ENCODE results near the gene KCNK5.

KCNK5 gene

GRCh38 chr6:39204646-39205244 lies 24.5 kb downstream of the KCNK5 start:
- TF ChIP-seq CTCF (IDR thresholded peaks at IDR 0.05; ENCODE audit: borderline replicate concordance, insufficient read depth, low read depth, low read length): no peak
- H3K4me3 ChIP-seq (ENCODE audit: low read depth, low read length): no peak overlapping the region

- H3K4me3 ChIP-seq (ENCODE audit: low read depth, low read length): no peak overlapping the region
- no peak for TF ChIP-seq CTCF (IDR thresholded peaks at IDR 0.05; ENCODE audit: borderline replicate concordance, insufficient read depth, low read depth, low read length)
Measured at GRCh38 chr6:39204160-39204495, 25.1 kb downstream of the KCNK5 start.

- no peak for TF ChIP-seq CTCF (IDR thresholded peaks at IDR 0.05; ENCODE audit: borderline replicate concordance, insufficient read depth, low read depth, low read length)
- no peak overlapping the region for H3K4me3 ChIP-seq (ENCODE audit: low read depth, low read length)
Measured at GRCh38 chr6:39203436-39204159, 25.7 kb downstream of the KCNK5 start.

- TF ChIP-seq CTCF (IDR thresholded peaks at IDR 0.05; ENCODE audit: borderline replicate concordance, insufficient read depth, low read depth, low read length): no peak
- H3K4me3 ChIP-seq (ENCODE audit: low read depth, low read length): no peak overlapping the region
Measured at GRCh38 chr6:39202166-39202565, 27.1 kb downstream of the KCNK5 start.

GRCh38 chr6:39200498-39201020 lies 28.7 kb downstream of the KCNK5 start:
- no peak overlapping the region for H3K4me3 ChIP-seq (ENCODE audit: low read depth, low read length)
- TF ChIP-seq CTCF (IDR thresholded peaks at IDR 0.05; ENCODE audit: borderline replicate concordance, insufficient read depth, low read depth, low read length): no peak

GRCh38 chr6:39199976-39200375 lies 29.3 kb downstream of the KCNK5 start:
- TF ChIP-seq CTCF (IDR thresholded peaks at IDR 0.05; ENCODE audit: borderline replicate concordance, insufficient read depth, low read depth, low read length): no peak
- H3K4me3 ChIP-seq (ENCODE audit: low read depth, low read length): no peak overlapping the region
